ENCODE measurements around the gene SSBP3.
"Not testable (repeated sequence)": the region's sequence is repeated elsewhere in the genome, so short reads cannot be mapped to it uniquely, and the experiment has no call there.

SSBP3 gene

DNA sequence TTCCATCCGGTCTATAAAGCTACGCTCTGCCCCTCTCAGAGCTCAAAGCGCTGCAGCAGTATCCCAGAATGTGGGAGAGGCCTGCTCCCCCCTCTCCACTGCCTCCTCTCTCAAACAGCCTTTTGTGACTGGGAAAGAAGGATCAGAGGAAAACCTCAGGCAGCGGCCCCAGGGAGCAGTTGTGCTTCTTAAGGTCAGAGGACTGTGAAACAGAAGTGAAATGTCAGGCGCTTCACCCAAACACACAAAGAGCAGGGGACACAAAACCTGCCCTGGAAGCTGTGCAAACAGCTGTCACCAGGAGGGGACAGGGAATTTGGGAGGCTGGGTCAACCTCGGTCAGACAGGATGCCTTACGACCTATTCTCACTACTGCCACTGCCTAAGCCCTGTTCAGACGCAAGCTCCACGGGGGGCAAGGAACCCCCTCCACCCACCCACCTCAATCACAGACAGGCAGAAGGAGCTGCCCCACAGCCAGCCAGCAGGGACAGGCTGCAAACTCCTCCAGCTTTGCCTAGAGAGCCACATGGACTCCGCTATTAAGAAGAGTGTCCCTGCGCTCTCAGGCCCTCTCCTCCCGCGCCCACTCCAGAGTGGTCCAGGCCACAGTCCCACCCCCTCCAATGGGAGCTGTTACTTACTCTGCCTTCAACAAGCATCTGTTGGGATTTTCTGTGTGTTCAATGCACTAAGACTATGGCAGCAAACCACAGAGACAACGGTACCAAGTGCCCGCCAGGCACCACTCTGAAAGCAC is 14.6 kb downstream of the SSBP3 start:
- DNase-seq, result no peak

DNA sequence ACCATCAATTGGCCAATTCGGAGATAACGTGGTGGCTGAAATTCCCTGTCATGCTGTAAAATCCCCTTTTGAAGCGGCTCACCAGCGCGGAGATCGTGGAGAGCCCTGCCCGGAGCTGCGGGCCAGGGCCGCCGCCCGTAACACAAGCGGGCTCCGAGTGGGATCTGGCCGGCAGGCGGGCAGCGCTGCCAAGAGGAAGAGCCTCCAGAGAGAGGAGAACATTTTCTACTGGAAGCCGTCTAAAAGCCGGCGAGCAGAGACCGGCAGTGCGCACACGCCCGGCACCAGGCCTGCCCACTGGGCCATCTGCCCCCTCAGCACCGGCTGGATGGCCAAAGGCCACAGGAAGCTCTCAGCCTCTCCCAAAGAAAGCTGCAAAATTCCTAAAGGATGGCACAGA is 15.5 kb downstream of the SSBP3 start:
- DNase-seq, result no peak

- not testable (repeated sequence) for DNase-seq
Observed at GRCh38 chr1:54389608-54390007, 16.6 kb downstream of the SSBP3 start.

- DNase-seq, result no peak
Observed at GRCh38 chr1:54387419-54387818, 18.8 kb downstream of the SSBP3 start.

GRCh38 chr1:54385727-54386022 is 20.5 kb downstream of the SSBP3 start:
- no peak for DNase-seq

DNA sequence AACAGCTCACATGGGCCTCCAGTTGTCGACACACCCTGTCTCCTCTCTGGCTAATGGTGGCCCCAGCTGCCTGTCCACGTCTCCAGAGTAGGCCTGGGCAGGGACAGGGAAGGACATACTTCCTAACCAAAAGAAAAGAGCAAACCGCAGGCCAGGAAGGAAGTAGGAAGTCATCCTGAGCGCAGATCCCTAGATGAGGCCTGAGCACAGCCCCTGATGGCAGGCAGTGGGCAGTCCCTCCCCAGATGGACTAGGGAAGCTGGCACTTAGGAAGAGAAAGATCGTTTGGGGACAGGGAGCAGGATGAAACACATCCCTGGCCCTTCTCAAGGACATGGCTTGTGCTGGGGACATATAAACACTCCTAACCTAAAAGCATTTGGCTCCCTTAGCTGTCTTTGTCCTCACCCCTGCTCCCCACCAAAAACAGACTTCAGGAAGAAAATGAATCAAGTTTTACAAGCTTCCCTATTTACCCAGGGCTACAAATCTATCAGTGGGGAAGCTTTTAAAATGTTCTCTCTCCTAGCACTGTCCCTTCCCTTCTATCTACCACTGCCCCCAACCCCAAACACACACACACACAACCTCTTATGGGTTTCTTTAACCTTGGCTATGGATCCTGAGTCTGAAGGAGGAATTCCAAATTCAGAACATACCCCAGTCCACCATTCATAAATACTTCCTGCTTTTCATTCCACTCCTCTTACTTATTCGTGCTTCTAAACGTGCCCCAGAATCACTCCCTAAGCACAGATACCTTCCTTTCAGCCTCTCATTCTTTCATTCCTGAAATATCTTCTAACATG is 21.1 kb downstream of the SSBP3 start:
- no peak for DNase-seq

GRCh38 chr1:54384471-54384870 is 21.7 kb downstream of the SSBP3 start:
- no peak for DNase-seq

- DNase-seq, result no peak
Observed at GRCh38 chr1:54381524-54381923, 24.7 kb downstream of the SSBP3 start.

GRCh38 chr1:54380290-54380882 is 25.8 kb downstream of the SSBP3 start:
- DNase-seq, result no peak

- DNase-seq, result no peak
Observed at GRCh38 chr1:54379555-54380289, 26.5 kb downstream of the SSBP3 start.

DNA sequence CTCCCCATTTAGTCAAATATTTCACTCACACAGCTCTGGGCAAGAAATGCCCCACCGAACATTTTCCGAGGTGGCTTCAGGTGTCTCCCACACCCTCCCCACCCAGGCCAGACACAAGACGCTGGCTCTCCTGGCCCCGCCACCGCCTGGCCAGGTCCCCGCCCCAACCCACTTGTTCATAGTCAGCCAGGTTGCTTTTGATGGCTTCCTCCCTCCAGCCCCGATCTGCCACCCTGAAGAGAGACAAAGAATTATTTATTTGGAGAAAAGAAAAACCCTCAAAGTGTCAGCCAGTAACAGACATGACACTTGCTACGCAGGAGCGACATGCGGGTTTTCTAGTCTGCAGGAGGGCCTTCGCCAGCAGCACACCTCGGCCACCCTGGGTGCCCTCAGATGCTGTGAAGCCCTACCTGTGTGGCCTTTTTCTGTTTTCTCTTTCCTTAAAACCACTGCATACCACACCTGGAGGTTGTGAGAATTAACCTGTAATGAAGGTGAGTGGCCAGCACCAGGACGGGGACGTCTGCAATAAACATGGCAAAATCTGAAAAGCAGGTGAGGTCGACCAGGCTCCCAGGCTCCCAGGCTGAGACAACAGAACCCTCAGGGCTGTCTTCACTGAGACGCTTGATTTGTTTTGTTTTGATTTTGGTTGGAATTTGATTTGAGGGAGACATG is 27.2 kb downstream of the SSBP3 start:
- no peak for DNase-seq

- DNase-seq, result no peak
Observed at GRCh38 chr1:54378157-54378873, 27.9 kb downstream of the SSBP3 start.

DNA sequence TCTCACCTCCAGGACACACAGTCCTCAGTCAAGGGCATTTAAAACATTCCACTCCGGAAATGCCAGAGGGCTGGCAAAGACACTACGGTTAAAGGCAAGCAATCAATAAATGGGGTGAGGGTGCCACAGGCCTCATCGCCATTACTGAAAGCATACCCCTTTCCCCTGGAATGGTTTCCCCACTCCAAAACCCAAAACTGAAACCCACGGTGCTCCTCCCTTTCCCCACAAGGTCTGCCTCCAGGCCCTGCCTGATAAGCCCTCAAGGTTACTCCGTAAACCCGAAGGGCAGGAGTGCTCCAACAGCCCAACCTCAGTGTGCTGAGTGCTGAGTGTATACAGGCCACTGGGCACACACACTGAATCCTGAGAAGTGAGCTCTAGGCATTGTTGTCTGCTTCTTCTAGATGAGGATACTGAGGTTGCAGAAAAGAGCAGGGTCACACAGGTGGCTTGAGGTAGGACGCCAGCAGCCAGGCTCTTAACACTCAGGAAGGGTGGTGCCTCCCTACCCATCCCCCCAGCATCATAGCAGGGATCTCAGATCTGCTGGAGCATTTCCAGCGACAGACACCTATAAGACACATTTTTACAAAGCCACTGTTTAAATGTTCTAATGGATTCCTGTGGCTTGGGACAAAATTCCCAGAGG is 29.0 kb downstream of the SSBP3 start:
- no peak for DNase-seq

DNA sequence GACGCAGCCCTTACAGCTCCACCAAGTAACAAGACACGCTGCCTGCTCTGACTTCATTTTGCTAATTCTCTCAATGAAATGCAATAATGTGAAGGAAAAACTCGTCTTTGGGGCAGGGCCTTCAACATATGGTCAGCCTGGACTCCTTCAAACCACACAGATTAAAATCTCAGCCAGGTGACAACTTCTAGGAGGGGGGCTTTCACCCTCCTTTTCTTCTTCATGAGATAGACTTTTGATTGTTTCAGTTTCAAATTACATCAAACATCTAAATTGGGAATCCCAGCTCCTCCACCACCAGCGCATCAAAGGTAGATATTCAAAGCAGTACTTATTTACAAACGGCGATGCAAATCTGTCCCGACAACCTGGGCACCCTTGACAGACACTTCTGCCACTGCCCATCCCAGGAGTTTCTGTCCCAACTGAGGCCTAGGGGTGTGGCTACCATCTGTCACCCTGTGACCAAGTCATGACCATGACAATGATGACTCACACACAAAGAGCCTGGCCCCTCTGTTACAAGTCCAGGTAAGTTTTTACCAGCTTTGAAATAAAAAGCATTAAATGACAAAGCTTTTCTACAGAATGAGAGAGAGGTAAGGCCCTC is 29.7 kb downstream of the SSBP3 start:
- no peak for DNase-seq

- no peak for DNase-seq
Observed at GRCh38 chr1:54375712-54376429, 30.3 kb downstream of the SSBP3 start.

DNA sequence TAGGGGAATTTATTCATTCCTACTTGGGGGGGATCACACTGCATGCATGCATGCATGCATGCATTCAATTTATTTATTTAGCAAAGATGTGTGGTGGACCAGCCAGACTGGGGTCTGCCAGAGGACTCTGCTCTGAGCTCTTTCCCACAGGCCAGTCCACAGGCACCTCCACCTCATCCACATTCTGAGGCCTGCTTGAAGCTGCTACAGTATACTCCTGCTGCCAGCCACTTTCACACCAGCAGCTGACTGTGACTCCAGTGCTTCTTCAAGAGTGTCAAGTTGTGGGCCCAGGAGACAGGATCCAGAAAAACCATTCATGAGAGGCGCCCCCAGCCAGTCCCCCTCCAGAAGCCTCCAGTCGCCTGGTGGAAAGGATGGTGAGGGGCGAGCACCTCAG is 30.9 kb downstream of the SSBP3 start:
- DNase-seq, result no peak

GRCh38 chr1:54374766-54375165 is 31.4 kb downstream of the SSBP3 start:
- DNase-seq, result no peak

GRCh38 chr1:54372978-54373377 is 33.2 kb downstream of the SSBP3 start:
- DNase-seq, result no peak

- DNase-seq, result no peak
Observed at GRCh38 chr1:54371942-54372275, 34.3 kb downstream of the SSBP3 start.

All from hippocampal formation (tissue), 2 donors.